Measurements from ENCODE around the gene MDN1. TPM values are rescaled to one million over a fixed set of nuclear protein-coding genes. Genes with fewer than 3 reads are reported as not detected.
"Not testable (repeated sequence)": the region's sequence is repeated elsewhere in the genome, so short reads cannot be mapped to it uniquely, and the experiment has no call there.

MDN1 gene
- total RNA-seq, 1 donor from 2014 or later, result 16.8 TPM

DNA sequence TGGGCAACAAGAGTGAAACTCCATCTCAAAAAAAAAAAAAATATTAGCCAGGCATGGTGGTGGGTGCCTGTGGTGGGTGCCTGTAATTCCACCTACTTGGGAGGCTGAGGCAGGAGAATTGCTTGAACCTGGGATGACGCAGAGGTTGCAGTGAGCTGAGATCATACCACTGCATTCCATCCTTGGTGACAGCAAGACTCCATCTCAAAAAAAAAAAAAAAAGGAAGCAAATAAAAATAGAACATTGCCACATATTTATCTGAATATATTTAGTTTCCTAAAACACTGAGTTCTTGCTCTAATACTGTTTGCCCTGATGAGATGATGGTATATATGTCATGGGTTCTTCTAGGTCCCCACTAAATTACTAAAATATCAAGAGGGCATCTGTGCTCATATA lies 38.4 kb upstream of the MDN1 start:
- no peak for TF ChIP-seq CTCF (IDR thresholded peaks at IDR 0.05; ENCODE audit: insufficient read depth, low read length, severe bottlenecking)
- no peak for DNase-seq (ENCODE audit: low read depth)

DNA sequence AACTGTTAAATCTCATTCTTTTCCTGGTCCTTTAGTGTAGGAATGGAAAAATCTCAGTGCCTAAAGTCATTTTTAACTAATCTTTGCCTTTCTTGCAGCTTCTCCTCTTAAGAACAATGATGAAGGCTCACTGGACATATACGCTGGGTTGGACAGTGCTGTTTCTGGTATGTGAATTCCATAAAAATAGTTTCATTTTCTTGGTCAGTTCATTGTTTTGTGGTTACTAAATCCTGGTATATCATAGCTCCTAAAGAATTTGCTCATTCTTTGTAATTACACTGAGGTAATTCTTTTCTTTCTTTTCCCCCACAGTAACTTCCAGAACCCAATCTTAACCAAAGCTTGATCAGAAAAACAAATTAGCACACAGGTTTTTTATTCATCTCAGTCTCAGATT lies 33.5 kb upstream of the MDN1 start:
- no peak for DNase-seq (ENCODE audit: low read depth)
- no peaks in the 10 kb centered on the region for H3K27me3 ChIP-seq (ENCODE audit: control insufficient read depth, insufficient read depth, low read length)

More for the DNA sequence above, 38.4 kb upstream of the MDN1 start:
- FAIRE-seq, result no peak
- H3K27me3 ChIP-seq (ENCODE audit: control insufficient read depth, insufficient read depth, low read length), result no peaks in the 10 kb centered on the region
- H3K4me3 ChIP-seq (ENCODE audit: low read depth, low read length), result no peak overlapping the region
- H3K36me3 ChIP-seq (ENCODE audit: control insufficient read depth, insufficient read depth, low read length), result peaks cover 10% of the 10 kb centered on the region

DNA sequence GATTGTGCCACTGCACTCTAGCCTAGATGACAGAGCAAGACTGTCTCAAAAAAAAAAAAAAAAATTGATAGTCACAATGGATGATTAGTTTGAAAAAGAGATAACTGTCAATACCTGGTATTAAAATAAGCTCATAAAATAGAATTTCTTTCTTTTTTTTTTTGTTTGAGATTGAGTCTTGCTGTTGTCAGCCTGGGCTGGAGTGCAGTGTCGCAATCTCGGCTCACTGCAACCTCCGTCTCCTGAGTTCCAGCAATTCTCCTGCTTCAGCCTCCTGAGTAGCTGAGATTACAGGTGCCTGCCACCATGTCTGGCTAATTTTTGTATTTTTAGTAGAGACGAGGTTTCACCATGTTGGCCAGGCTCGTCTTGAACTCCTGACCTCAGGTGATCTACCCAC lies 27.9 kb upstream of the MDN1 start:
- DNase-seq (ENCODE audit: low read depth); H3K36me3 ChIP-seq (ENCODE audit: control insufficient read depth, insufficient read depth, low read length); H3K4me3 ChIP-seq (ENCODE audit: low read depth, low read length); FAIRE-seq; H3K27me3 ChIP-seq (ENCODE audit: control insufficient read depth, insufficient read depth, low read length): not testable (repeated sequence)

More for the DNA sequence above, 33.5 kb upstream of the MDN1 start:
- H3K4me3 ChIP-seq (ENCODE audit: low read depth, low read length), result no peak overlapping the region
- no peak for FAIRE-seq
- H3K36me3 ChIP-seq (ENCODE audit: control insufficient read depth, insufficient read depth, low read length), result peaks cover 7% of the 10 kb centered on the region
- no peak for TF ChIP-seq CTCF (IDR thresholded peaks at IDR 0.05; ENCODE audit: insufficient read depth, low read length, severe bottlenecking)

GRCh38 chr6:89843070-89843469 lies 23.5 kb upstream of the MDN1 start:
- no peak for TF ChIP-seq CTCF (IDR thresholded peaks at IDR 0.05; ENCODE audit: insufficient read depth, low read length, severe bottlenecking)
- peak; percentile 29 for DNase-seq (ENCODE audit: low read depth)

DNA sequence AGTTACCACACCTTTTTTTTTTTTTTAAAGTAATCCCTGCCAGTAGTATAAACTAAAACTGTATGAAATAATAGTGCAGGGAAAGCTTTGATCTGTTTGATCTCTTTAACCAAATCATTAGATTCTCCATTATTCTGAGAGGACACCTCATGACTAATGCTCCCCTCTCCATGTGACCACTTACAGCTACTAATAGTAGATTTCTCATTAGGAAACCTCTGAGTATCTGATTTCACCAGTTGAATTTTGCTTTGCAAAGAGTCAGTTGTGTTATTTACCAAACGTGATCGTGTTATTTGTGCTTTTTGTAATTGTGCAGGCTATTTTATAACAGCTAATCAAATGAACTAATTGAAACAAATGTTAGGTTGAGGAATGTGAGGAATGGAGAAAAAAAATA lies 22.6 kb upstream of the MDN1 start:
- Histone ChIP-seq H3K36me3 (ENCODE audit: control insufficient read depth, insufficient read depth, low read length) (peaks cover 1% of the 10 kb centered on the region), H3K27me3 (ENCODE audit: control insufficient read depth, insufficient read depth, low read length) (no peaks in the 10 kb centered on the region)
- no peak for FAIRE-seq

More at GRCh38 chr6:89843070-89843469, 23.5 kb upstream of the MDN1 start:
- Histone ChIP-seq H3K4me3 (ENCODE audit: low read depth, low read length) (no peak overlapping the region), H3K36me3 (ENCODE audit: control insufficient read depth, insufficient read depth, low read length) (peaks cover 1% of the 10 kb centered on the region), H3K27me3 (ENCODE audit: control insufficient read depth, insufficient read depth, low read length) (no peaks in the 10 kb centered on the region)
- no peak for FAIRE-seq

DNA sequence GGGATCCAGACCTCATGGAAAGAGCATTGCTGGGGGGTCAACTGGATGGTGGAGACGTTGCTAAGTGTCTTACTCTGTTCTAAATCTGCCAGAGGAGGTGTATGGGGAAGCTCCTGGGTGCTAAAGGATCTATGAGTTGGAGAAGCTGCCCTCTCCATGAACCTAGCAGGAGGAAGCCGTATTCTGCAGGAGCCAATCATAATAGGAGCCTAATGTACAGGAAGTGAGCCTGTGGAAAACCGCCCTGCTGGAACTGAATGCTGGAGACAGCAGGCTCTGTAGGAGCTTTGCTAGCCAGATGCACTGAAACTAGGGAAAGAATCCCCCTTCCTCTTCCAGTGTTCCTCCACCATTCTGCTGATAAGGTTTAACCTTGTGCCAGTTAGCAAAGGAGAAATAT lies 20.9 kb upstream of the MDN1 start:
- H3K36me3 ChIP-seq (ENCODE audit: control insufficient read depth, insufficient read depth, low read length), result peaks cover 1% of the 10 kb centered on the region
- DNase-seq (ENCODE audit: low read depth) (no peak), FAIRE-seq (no peak)
- no peak for TF ChIP-seq CTCF (IDR thresholded peaks at IDR 0.05; ENCODE audit: insufficient read depth, low read length, severe bottlenecking)
- no peaks in the 10 kb centered on the region for H3K27me3 ChIP-seq (ENCODE audit: control insufficient read depth, insufficient read depth, low read length)
- H3K4me3 ChIP-seq (ENCODE audit: low read depth, low read length), result no peak overlapping the region

More for the DNA sequence above, 22.6 kb upstream of the MDN1 start:
- H3K4me3 ChIP-seq (ENCODE audit: low read depth, low read length), result no peak overlapping the region
- DNase-seq (ENCODE audit: low read depth), result peak; percentile 17
- no peak for TF ChIP-seq CTCF (IDR thresholded peaks at IDR 0.05; ENCODE audit: insufficient read depth, low read length, severe bottlenecking)
